HG03571 (cell line): ENCODE measurements around the gene RAB6C.
"Not testable (repeated sequence)": the region's sequence is repeated elsewhere in the genome, so short reads cannot be mapped to it uniquely, and the experiment has no call there.

Experiments used
- ATAC-seq: cut with Tn5 transposase; IDR thresholded peaks from one replicate; pipeline ENCODE4 v1.9.1; 2021; ENCODE audit not compliant: unreplicated experiment

The RAB6C gene

DNA sequence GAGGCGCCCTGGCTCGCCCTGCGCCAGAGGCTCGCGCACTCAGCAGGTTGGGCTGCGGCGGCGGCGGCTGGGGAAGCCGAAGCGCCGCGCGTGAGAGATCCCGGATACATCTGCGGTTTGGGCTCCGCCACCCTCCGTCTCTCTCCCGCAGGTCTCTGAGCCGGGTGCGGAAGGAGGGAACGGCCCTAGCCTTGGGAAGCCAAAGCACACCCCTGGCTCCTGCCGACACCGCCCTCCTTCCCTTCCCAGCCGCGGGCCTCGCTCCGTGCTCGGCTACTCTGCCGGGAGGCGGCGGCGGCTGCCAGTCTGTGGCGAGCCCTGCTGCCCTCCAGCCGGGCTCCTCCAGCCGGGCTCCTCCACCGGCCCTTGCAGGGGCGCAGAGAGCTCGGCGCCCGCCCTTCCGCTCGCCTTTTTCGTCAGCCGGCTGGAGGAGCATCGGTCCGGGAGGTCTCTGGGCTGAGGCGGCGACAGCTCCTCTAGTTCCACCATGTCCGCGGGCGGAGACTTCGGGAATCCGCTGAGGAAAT, at the start of gene RAB6C:
Gene RAB6C, plus strand, starts transcription at position 38 of the 527 bp plus-strand sequence. Its CDS starts 450 bp downstream, at position 488.
- ATAC-seq = not testable (repeated sequence)

- ATAC-seq = no peak
These were observed 49.0 kb upstream of the RAB6C start for GRCh38 chr2:129930451-129930850.

DNA sequence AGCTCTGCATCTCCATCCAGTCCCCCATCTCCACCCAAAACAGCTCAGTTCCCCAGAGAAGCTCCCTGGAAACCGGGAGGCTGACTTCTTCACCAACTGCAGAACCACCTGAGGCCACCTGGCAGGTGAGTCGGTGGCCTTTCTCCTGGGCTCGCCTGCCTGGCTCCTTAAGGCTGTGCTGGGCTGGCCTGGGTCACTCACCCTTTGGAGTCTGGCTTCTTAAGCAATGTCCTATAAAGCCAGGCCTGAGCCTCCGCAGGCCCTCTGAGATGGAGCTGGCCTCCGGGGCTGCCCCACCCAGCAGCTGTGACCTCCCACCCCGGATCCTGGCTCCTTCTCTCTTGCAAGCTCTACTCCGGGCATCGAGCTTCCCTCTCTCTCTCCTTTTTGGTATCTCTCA, 46.1 kb upstream of the RAB6C start:
- ATAC-seq = not testable (repeated sequence)

DNA sequence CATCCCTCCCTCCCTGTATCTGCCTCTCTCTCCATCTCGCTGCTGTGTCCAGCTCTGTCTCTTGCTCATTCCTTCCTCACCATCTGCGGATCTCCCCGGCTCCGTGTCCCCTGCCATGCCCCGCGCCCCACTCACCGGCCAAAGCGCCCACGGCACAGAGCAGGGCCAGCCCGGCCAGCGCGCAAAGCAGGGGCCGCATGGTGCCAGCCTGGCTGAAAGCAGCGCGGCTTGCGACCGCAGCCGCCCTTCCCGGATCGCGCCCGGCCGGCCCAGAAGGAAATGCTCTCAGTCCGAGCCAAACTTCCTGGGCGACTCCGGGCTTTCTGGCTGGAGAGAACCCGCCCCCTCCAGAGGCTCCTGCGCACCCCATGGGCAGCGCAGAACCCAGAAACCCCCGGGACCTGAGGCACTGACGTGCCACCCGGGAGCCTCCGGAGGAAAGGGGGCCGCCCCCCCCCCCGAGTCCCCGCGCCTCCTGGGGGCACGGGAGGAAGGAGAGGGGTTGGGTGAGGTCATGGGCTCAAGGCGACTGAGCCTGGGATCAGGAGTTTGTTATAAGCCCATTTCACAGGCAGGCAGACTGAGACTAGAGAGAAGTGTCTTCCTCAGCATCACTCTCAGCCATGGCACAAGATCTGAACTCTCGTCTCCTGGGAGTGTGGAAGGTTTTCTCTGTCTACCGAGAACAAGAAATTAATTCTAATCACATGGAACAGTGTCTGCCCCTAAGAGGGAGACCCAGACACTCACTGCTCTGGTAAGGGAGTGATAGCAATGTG, 45.2 kb upstream of the RAB6C start:
- ATAC-seq = no peak

DNA sequence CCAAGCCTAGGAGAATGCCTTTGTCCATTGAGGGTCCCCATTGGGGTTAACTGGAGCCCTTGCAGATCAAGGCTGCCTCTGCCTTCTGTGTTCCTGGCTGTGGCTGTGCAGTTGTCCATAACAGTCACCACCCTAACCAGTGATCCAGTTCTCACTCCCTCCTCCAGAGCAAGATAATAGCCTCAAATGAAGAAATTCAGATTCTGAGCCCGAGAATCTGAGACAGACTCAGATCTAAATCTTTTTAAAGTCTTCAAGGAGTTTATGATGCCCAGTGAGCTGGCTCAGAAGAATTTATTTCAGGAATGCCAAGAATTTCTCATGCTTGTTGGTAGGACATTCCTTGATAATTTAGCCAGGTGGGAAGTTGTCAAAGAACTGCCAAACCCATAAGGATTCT, 44.3 kb upstream of the RAB6C start:
- ATAC-seq = no peak

GRCh38 chr2:129936334-129936934, 43.0 kb upstream of the RAB6C start:
- ATAC-seq = no peak

- ATAC-seq = not testable (repeated sequence)
These were observed 40.5 kb upstream of the RAB6C start for GRCh38 chr2:129938850-129939471.

DNA sequence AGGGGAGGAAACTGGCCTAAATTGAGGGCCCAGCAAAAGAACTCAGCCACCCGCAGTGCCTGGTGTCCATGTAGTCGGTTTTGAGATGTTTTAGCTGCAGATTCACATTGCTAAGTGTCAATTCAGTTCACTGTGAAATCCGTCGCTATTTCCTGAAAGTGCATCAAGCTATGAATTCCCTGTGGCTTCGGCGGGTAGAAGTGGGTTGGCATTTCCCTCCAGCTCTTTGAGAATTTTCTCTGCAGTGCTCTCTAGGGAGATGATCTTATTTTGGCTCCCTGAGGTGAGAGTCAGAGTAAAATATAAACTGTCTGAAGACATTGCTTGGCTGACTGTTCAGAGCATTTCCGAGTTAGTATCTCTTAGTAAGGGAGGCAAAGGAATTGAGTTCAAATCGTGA, 36.0 kb upstream of the RAB6C start:
- not testable (repeated sequence) for ATAC-seq

DNA sequence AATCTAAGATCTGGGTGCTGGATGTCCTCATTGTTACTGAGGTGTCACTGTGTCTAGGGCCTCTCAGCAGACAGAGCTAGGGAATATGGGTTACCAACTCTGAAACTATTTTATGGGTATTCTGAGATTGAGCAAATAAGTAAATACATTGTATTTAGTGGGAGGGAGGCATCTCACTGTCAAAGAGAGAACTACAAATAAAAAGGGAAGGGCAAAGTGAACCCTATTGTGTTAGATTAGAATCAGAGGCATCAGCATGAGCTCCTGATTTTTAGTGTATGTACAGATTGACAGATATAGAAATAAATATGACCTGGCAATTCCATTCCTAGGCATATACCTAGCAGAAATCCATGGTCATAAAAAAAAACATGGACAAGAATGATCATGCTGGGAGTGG, 33.9 kb upstream of the RAB6C start:
- ATAC-seq = no peak

GRCh38 chr2:129947712-129948111, 31.8 kb upstream of the RAB6C start:
- ATAC-seq = not testable (repeated sequence)

DNA sequence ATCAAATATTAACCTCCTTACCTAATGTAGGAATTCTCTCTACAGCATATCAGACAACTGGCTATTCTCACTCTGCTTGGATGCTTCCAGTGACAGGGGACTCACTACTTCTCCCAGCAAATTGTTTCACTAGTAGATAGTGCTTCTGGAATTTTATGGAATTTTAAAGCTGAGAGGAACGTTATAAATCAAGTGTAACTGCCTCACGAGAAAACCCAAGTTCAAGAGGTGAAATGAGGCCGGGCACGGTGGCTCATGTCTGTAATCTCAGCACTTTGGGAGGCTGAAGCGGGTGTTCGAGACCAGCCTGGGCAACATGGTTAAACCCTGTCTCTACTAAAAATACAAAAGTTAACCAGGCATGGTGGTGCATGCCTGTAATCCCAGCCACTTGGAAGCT, 23.3 kb upstream of the RAB6C start:
- ATAC-seq = not testable (repeated sequence)

DNA sequence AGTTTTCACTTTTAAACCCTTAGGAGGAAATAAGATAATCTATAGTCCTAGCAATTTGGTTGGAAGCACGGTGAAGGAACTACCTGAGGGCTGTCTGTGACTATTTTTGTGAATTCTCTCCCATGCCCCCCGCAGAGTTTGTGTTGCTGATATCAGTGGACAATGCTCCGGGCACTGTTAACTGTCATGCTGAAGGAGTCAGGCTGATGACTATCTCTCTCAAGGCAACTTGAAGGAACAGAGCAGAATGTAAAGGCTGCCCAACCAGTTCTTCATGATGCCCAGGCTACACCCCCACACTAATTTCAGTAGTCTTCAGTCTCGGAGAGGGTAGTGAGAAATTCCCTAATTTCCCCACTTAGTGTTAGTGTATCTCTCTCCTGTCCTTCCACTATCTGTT, 21.6 kb upstream of the RAB6C start:
- ATAC-seq = no peak

- ATAC-seq = not testable (repeated sequence)
These were observed 20.7 kb upstream of the RAB6C start for GRCh38 chr2:129958736-129959135.

GRCh38 chr2:129968605-129969004, 10.9 kb upstream of the RAB6C start:
- ATAC-seq = not testable (repeated sequence)

DNA sequence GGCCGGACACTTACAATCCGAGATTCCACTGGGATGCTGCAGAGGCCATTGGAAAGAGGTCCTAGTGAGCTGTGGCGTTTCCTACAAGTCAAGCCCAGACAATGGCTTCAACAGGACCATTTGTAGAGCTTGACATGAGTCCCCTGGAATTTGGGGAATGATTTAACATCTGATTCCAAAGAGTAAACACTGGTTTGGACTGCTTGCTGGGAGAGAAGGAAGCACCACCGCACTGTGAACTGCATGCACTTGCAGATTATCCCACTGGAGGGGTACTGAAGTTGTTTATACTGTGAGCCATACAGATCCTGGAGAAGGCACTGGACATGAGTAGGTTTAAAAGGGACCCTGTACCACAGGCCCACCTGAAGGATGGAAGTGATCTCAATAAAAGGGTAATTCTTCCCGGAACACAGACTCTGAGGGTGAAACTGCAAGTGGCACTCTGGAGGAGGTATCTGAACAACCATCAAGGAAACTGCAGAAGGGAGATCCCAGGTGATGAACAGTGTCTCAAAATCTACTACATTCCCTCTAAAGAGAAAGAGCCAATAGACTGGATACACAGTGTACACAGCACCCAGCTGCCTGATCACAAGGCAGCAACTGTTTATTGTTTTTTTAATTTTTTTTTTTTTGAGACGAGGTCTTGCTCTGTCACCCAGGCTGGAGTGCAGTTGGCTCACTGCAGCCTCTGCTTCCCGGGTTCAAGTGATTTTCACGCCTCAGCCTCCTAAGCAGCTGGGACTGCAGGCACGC, 4.3 kb upstream of the RAB6C start:
- ATAC-seq = no peak

- not testable (repeated sequence) for ATAC-seq
These were observed 2.5 kb upstream of the RAB6C start for GRCh38 chr2:129976969-129977368.

DNA sequence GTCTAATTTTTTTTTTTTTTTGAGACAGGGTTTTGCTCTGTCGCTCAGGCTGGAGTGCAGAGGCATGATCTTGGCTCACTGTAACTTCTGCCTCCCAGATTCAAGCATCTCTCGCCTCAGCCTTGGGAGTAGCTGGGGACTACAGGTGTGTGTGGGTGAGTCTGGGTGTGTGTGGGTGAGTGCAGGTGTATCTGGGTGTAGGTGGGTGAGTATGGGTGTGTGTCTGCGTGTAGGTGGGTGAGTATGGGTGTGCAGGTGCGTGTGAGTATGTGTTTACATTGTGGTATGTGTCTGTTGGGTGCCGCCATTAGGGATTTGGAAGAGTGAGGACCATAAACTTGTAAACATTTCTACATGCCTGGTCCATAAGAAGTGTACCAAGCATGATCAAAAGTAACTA, 1.5 kb upstream of the RAB6C start:
- ATAC-seq = no peak

DNA sequence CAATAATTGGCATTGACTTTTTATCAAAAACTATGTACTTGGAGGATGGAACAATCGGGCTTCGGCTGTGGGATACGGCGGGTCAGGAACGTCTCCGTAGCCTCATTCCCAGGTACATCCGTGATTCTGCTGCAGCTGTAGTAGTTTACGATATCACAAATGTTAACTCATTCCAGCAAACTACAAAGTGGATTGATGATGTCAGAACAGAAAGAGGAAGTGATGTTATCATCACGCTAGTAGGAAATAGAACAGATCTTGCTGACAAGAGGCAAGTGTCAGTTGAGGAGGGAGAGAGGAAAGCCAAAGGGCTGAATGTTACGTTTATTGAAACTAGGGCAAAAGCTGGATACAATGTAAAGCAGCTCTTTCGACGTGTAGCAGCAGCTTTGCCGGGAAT, 780 bp downstream of the RAB6C start:
- not testable (repeated sequence) for ATAC-seq

- not testable (repeated sequence) for ATAC-seq
These were observed 2.2 kb downstream of the RAB6C start for GRCh38 chr2:129981689-129982088.

GRCh38 chr2:129984426-129984825, 5.0 kb downstream of the RAB6C start:
- no peak for ATAC-seq

DNA sequence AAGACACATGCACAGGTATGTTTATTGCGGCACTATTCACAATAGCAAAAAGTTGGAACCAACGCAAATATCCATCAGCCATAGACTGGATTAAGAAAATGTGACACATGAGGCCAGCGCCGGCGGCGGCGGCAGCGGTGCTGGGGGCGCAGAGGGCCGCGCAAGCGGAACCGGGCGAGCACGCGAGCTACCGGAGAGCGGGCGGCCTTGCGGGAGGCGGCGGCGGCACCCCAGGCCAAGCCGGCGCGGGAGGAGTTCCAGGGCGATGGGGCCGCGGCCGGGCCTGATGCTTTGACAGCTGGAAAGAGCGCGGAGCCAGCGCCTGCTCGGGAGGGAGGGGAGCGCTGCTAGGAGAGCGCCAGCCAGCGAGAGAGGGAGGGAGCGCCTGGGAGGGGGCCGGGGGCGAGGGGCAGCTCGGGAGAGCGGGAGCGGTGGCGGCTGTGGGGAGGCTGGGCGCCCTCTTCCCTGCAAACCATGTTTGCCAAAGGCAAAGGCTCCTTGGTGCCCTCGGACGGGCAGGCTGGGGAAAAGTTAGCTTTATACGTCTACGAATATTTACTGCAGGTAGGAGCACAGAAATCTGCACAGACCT, 13.0 kb downstream of the RAB6C start:
- not testable (repeated sequence) for ATAC-seq
